Naive thymus-derived CD4-positive, alpha-beta T cell (primary cell): ENCODE measurements around the gene ZFAND5. TPM values are rescaled to one million over a fixed set of nuclear protein-coding genes. Genes with fewer than 3 reads are reported as not detected.

Experiments
- polyA plus RNA-seq, 2 donors: library from polyadenylated mRNA; unstranded; fragments of 300-500 nt; fragmentation: Illumina TruSeq; gene quantifications; one replicate each; pipeline ENCODE4 v1.2.3, GENCODE V29; 2021
- total RNA-seq, 6 experiments: library from RNA in 5 of 6; stranded (reverse) in 5 of 6; gene quantifications; 1 replicate in 5 of 6; 2 replicates in 1 of 6; pipeline ENCODE4 v1.2.3 and lab custom pipeline; 2021 to 2026

ZFAND5 gene
- total and polyA plus RNA-seq, 7 experiments from 2014 or later, result 57.9 to 466 (median 144) TPM

Other genes starting within 250 kb of the ZFAND5 start
- gene GDA, start 215.8 kb downstream of the ZFAND5 start, total RNA-seq, result not detected
- gene GDA, start 215.8 kb downstream of the ZFAND5 start, polyA plus RNA-seq, result not detected
- not detected for gene TMC1, start 156.4 kb upstream of the ZFAND5 start, total RNA-seq
- not detected for gene TMC1, start 156.4 kb upstream of the ZFAND5 start, polyA plus RNA-seq